Endothelial cell of umbilical vein (primary cell): ENCODE data around the gene CDC42EP5. TPM values are rescaled to one million over a fixed set of nuclear protein-coding genes. Genes with fewer than 3 reads are reported as not detected.

ENCODE experiments used
- BruUV-seq: library from RNA; stranded (reverse); fragments of 400-500 nt; replicated peaks from 2 replicates; lab custom pipeline; 2021; lab: Mats Ljungman, UMichigan
- CTCF ChIA-PET: fragments of 300-600, 350-600 bp; sonication (Branson Sonifier 250); formaldehyde crosslinking; loops from one replicate; lab custom pipeline; 2021; ENCODE audit warnings: antibody characterized with exemption, inconsistent platforms; lab: Charles Lee
- POLR2A ChIA-PET: fragments of 300-600, 350-600 bp; sonication (Branson Sonifier 250); formaldehyde crosslinking; loops from one replicate; lab custom pipeline; 2021; ENCODE audit warnings: antibody characterized with exemption, inconsistent platforms; lab: Charles Lee
- DNase-seq: peaks from one replicate; pipeline ENCODE4 v3.0.0-alpha.2; 2011; ENCODE audit warnings: low read depth, low spot score
- FAIRE-seq: peaks from 2 replicates; lab custom pipeline; 2011; peaks lifted over from hg19 to GRCh38; lab: Jason Lieb, UNC
- H2AFZ ChIP-seq: 2 replicates; pipeline ENCODE4 v1.6.0; 2012; ENCODE audit warnings: low read depth, low read length, control low read depth, inconsistent platforms
- H3K27ac ChIP-seq: 2 replicates; pipeline ENCODE4 v1.5.1; 2011; ENCODE audit warnings: low read depth, mild to moderate bottlenecking, control low read depth, low read length, moderate library complexity; ENCODE audit not compliant: insufficient read depth
- H3K27me3 ChIP-seq, 2 experiments: 2 replicates each; pipeline versions ENCODE4 v1.6.0 to v1.6.1; 2011; ENCODE audit warnings: low read length in 2 of 2, mixed read lengths in 1 of 2; ENCODE audit not compliant: control insufficient read depth in 2 of 2, insufficient read depth in 2 of 2
- H3K36me3 ChIP-seq, 2 experiments: 2 replicates in 1 of 2; 3 replicates in 1 of 2; pipeline ENCODE4 v1.5.1; 2011; ENCODE audit warnings: low read length in 2 of 2, mild to moderate bottlenecking in 1 of 2, moderate library complexity in 1 of 2; ENCODE audit not compliant: control insufficient read depth in 2 of 2, insufficient read depth in 2 of 2; ENCODE audit errors: extremely low read depth in 1 of 2
- H3K4me1 ChIP-seq: 3 replicates; pipeline ENCODE4 v1.5.1; 2011; ENCODE audit warnings: mild to moderate bottlenecking, low read length; ENCODE audit not compliant: control insufficient read depth, insufficient read depth; ENCODE audit errors: extremely low read depth
- H3K4me2 ChIP-seq: 2 replicates; pipeline ENCODE4 v1.6.1; 2011; ENCODE audit warnings: low read length, control low read depth, mixed read lengths; ENCODE audit not compliant: insufficient read depth
- H3K4me3 ChIP-seq, 3 experiments: fragments of 200-600 bp in 1 of 3; sonication (generic), shearing (Covaris generic) in 1 of 3; replicated peaks in 1 of 3; 2 replicates each; pipeline ENCODE4 v1.5.1; 2011 to 2016; ENCODE audit warnings: control low read depth in 3 of 3, low read length in 3 of 3, mild to moderate bottlenecking in 2 of 3, inconsistent platforms in 1 of 3, low read depth in 1 of 3, moderate library complexity in 1 of 3; ENCODE audit not compliant: insufficient read depth in 1 of 3
- H3K79me2 ChIP-seq: 2 replicates; pipeline ENCODE4 v1.6.0; 2012; ENCODE audit warnings: low read length, inconsistent platforms; ENCODE audit not compliant: control insufficient read depth, insufficient read depth
- H3K9ac ChIP-seq: replicated peaks from 2 replicates; pipeline ENCODE3; 2011; ENCODE audit warnings: low read length, control low read depth; ENCODE audit not compliant: insufficient read depth; ENCODE audit errors: extremely low read depth
- H3K9me1 ChIP-seq: replicated peaks from 3 replicates; pipeline ENCODE4 v1.6.0; 2011; ENCODE audit warnings: mild to moderate bottlenecking, low read length; ENCODE audit not compliant: control insufficient read depth, insufficient read depth; ENCODE audit errors: extremely low read depth
- H3K9me3 ChIP-seq: replicated peaks from 2 replicates; pipeline ENCODE4 v1.5.1; 2012; ENCODE audit warnings: low read length, inconsistent platforms; ENCODE audit not compliant: control insufficient read depth, insufficient read depth
- H4K20me1 ChIP-seq: replicated peaks from 2 replicates; pipeline ENCODE3; 2011; ENCODE audit warnings: mild to moderate bottlenecking, low read length; ENCODE audit not compliant: control insufficient read depth, insufficient read depth; ENCODE audit errors: extremely low read depth
- EZH2 ChIP-seq: IDR thresholded peaks from 2 replicates; pipeline ENCODE4 v1.6.1; 2012; ENCODE audit warnings: borderline replicate concordance, low read depth, mild to moderate bottlenecking, moderate library complexity, low read length, inconsistent platforms; ENCODE audit not compliant: severe bottlenecking
- FOS ChIP-seq: IDR thresholded peaks from 2 replicates; pipeline ENCODE4 v1.6.1; 2011; ENCODE audit warnings: mild to moderate bottlenecking, low read length, moderate library complexity, borderline replicate concordance; ENCODE audit not compliant: insufficient read depth
- GATA2 ChIP-seq: IDR thresholded peaks from 2 replicates; pipeline ENCODE4 v1.7.0; 2011; ENCODE audit warnings: low read depth, mild to moderate bottlenecking, moderate library complexity, mixed read lengths, low read length; ENCODE audit not compliant: insufficient read length, insufficient read depth
- JUN ChIP-seq: IDR thresholded peaks from 2 replicates; pipeline ENCODE4 v1.6.1; 2011; ENCODE audit warnings: borderline replicate concordance, low read depth; ENCODE audit not compliant: insufficient read length, insufficient read depth
- MAX ChIP-seq: IDR thresholded peaks from 2 replicates; pipeline ENCODE4 v1.6.1; 2011; ENCODE audit not compliant: insufficient read depth, insufficient read length
- MYC ChIP-seq: IDR thresholded peaks from one replicate; pipeline ENCODE4 v1.6.1; 2011; ENCODE audit warnings: mild to moderate bottlenecking, low read depth, low read length
- POLR2A ChIP-seq: IDR thresholded peaks from 2 replicates; pipeline ENCODE4 v1.6.1; 2012; ENCODE audit warnings: low read depth, mild to moderate bottlenecking, control low read depth, low read length
- POLR2AphosphoS5 ChIP-seq: IDR thresholded peaks from 2 replicates; pipeline ENCODE4 v1.6.1; 2012; ENCODE audit warnings: low read depth, mild to moderate bottlenecking, control low read depth, low read length, moderate library complexity; ENCODE audit not compliant: insufficient read depth
- dilution Hi-C: fragments of 300-500 bp; cut with MboI; formaldehyde crosslinking; loops from one replicate; pipeline ENCODE4 v1.15.0; 2019; ENCODE audit warnings: low sequenced_read_pairs; ENCODE audit not compliant: extremely low pct_ligation_motif_present
- intact Hi-C: fragments of 100-400 bp; cut with micrococcal nuclease; formaldehyde crosslinking; loops from one replicate; pipeline ENCODE4 v1.10.0; 2022
- polyA plus RNA-seq, 4 experiments: library from polyadenylated mRNA; depleted of rRNA in 3 of 4; stranded (reverse) in 3 of 4; unstranded in 1 of 4; fragments of >200 nt; gene quantifications; 2 replicates each; pipeline versions ENCODE4 v1.2.1 to v1.2.3, GENCODE V29; 2011 to 2012; ENCODE audit warnings: missing spikeins in 1 of 4
- total RNA-seq: library from RNA; stranded (reverse); gene quantifications from 2 replicates; pipeline ENCODE4 v1.2.3, GENCODE V29; 2021
- TF ChIP-seq, protein P1 (sequence below), 2 donors: IDR thresholded peaks; 1 replicate in 1 of 2; 2 replicates in 1 of 2; pipeline ENCODE4 v1.5.1; 2011; ENCODE audit warnings: low read length in 2 of 2, mild to moderate bottlenecking in 2 of 2, moderate library complexity in 2 of 2, control low read depth in 1 of 2, inconsistent platforms in 1 of 2, low read depth in 1 of 2; ENCODE audit not compliant: insufficient read depth in 1 of 2; ENCODE audit errors: extremely low read depth in 1 of 2

CDC42EP5 gene
- total and polyA plus RNA-seq, 2 donors (not counting 3 experiments of a cell fraction or from before 2014, with no cell fraction given): 37.3 to 85.5 TPM

GRCh38 chr19:54448774-54449700 is 24.1 kb downstream of the CDC42EP5 start, which contains the start of gene LENG8:
Gene LENG8, plus strand, starts transcription at chr19:54449199. Its CDS starts 2,146 bp downstream, at chr19:54451345.
- H3K4me1 ChIP-seq: peaks cover 22% of the 10 kb centered on the region
- H3K4me2 ChIP-seq: peak within 1 kb of the TSS; percentile 96
- peak within 1 kb of the TSS; percentile 65 for H2AFZ ChIP-seq
- intact Hi-C loops (loop anchor here (1.0 to 5.0 kb wide), 2 partner anchors 14 to 247 kb away; partner anchors contain the start of genes LENG9 and RPS9), dilution Hi-C loops (no loop called here)
- H3K9me3 ChIP-seq: no peaks in the 10 kb centered on the region
- ChIA-PET CTCF (interaction anchor here (0.6 to 2.2 kb wide), 11 partner anchors 9 to 603 kb away, joined by 3 to 14 read pairs (median 4); partner anchors contain the start of genes CDC42EP5, LENG1 and LENG9), POLR2A (interaction anchor here (0.9 to 1.4 kb wide), 5 partner anchors 11 to 24 kb away, joined by 3 to 11 read pairs (median 4); partner anchors contain the start of genes CDC42EP5 and LENG9)
- no peaks in the 10 kb centered on the region for H3K9me1 ChIP-seq
- no TSS peak for BruUV-seq
- TF ChIP-seq GATA2 (no peak), POLR2A (peak; percentile 97), FOS (no peak), EZH2 (no peak), MYC (peak; percentile 9), POLR2AphosphoS5 (peak; percentile 94), JUN (no peak), MAX (no peak)
- TF ChIP-seq, protein P1, sequence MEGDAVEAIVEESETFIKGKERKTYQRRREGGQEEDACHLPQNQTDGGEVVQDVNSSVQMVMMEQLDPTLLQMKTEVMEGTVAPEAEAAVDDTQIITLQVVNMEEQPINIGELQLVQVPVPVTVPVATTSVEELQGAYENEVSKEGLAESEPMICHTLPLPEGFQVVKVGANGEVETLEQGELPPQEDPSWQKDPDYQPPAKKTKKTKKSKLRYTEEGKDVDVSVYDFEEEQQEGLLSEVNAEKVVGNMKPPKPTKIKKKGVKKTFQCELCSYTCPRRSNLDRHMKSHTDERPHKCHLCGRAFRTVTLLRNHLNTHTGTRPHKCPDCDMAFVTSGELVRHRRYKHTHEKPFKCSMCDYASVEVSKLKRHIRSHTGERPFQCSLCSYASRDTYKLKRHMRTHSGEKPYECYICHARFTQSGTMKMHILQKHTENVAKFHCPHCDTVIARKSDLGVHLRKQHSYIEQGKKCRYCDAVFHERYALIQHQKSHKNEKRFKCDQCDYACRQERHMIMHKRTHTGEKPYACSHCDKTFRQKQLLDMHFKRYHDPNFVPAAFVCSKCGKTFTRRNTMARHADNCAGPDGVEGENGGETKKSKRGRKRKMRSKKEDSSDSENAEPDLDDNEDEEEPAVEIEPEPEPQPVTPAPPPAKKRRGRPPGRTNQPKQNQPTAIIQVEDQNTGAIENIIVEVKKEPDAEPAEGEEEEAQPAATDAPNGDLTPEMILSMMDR (IDR thresholded peaks at IDR 0.05; ENCODE audit: extremely low read depth in 1 of 2, insufficient read depth in 1 of 2, low read depth in 1 of 2, low read length in 2 of 2): no peak
- peak within 1 kb of the TSS; percentile 97 for H3K9ac ChIP-seq
- peak within 1 kb of the TSS; percentile 76 to 96 (median 92) for H3K4me3 ChIP-seq
- H4K20me1 ChIP-seq: peaks cover 11% of the 10 kb centered on the region
- H3K79me2 ChIP-seq: peaks cover 65% of the 10 kb centered on the region
- H3K36me3 ChIP-seq: peaks cover 26 to 35% of the 10 kb centered on the region in 2 experiments
- DNase-seq (peak; percentile 99), FAIRE-seq (peak; percentile 99)
- H3K27ac ChIP-seq: peak within 1 kb of the TSS; percentile 87
- H3K27me3 ChIP-seq: no peaks in the 10 kb centered on the region
